ENCODE results near the gene FMN1. TPM values are rescaled to one million over a fixed set of nuclear protein-coding genes. Genes with fewer than 3 reads are reported as not detected.

The FMN1 gene
- total and polyA plus RNA-seq, 2 of the 8 experiments (the other 6 are each of a cell fraction or from before 2014, with no cell fraction given), result 0.27 to 3.7 TPM

DNA sequence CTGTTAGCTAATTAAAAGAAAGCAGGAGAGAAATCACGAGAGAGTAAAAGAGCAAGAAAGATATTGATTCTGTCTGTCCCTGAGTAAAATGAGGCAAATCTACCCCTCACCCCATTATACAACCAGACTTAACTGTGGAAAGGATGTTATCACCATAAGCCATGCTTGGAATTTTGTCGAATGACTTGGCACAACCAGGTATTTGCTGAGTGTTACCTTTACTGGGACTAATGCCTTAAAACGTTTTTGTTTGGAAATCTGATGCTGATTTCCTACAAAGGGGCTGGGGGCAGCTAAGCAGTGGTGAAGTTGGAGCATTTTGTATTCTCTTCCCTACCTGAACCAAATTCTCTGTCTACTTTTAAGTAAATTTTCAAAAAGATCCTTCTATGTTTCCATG, 265.6 kb downstream of the FMN1 start:
- H3K4me2 ChIP-seq (ENCODE audit: insufficient read depth in 1 of 2, low read depth in 2 of 2, low read length in 2 of 2), result no peak overlapping the region
- H3K18ac ChIP-seq (ENCODE audit: extremely low read depth, low read length), result no peak overlapping the region
- H3K27me3 ChIP-seq (replicated peaks in 1 of 4; ENCODE audit: control insufficient read depth in 3 of 4, extremely low read depth in 1 of 4, insufficient read depth in 3 of 4, low read length in 3 of 4), result no peaks in the 10 kb centered on the region
- H3K4me1 ChIP-seq (replicated peaks in 1 of 4; ENCODE audit: control insufficient read depth in 3 of 4, insufficient read depth in 4 of 4, low read length in 3 of 4), result no peaks in the 10 kb centered on the region
- FAIRE-seq (peak; percentile 13), DNase-seq (ENCODE audit: low read depth in 1 of 2, low spot score in 2 of 2) (no peak)
- no peak overlapping the region for H2BK12ac ChIP-seq (ENCODE audit: low read depth, low read length)
- no peak overlapping the region for H2AK5ac ChIP-seq (ENCODE audit: low read depth, low read length)
- H3K36me3 ChIP-seq (ENCODE audit: control insufficient read depth in 2 of 4, insufficient read depth in 4 of 4, low read length in 3 of 4), result no peaks in the 10 kb centered on the region
- H4K91ac ChIP-seq (replicated peaks; ENCODE audit: insufficient read length, low read length), result no peak overlapping the region
- no peak overlapping the region for H2BK120ac ChIP-seq (replicated peaks; ENCODE audit: low read depth, low read length)
- no peaks in the 10 kb centered on the region for H3K23me2 ChIP-seq (ENCODE audit: low read depth, low read length)
- peak overlapping the region; percentile 36; the same call in 1 of the 2 replicates for H2AFZ ChIP-seq (ENCODE audit: low read length)
- H3K14ac ChIP-seq (ENCODE audit: insufficient read length), result no peak overlapping the region
- no peak overlapping the region for H4K8ac ChIP-seq (ENCODE audit: extremely low read depth, insufficient read depth, low read length)
- H3K9ac ChIP-seq (replicated peaks in 1 of 4; ENCODE audit: extremely low read depth in 1 of 4, low read depth in 3 of 4, low read length in 3 of 4), result no peak overlapping the region
- 71% methylated on average over 3 of the region's 3 CpGs; no CpG with 5 or more reads in 1 of the 2 experiments for WGBS, 2 experiments (ENCODE audit: extremely low coverage in 1 of 2, insufficient coverage in 1 of 2, insufficient read length in 1 of 2, insufficient replicate concordance in 2 of 2, low coverage in 1 of 2, low lambda C conversion rate in 2 of 2, missing lambda C conversion rate in 1 of 2)
- no peak overlapping the region for H2BK15ac ChIP-seq (ENCODE audit: low read length)
- no peak overlapping the region for H3K4ac ChIP-seq (replicated peaks; ENCODE audit: insufficient read length, low read depth, low read length)
- H4K20me1 ChIP-seq (replicated peaks in 1 of 2; ENCODE audit: control insufficient read depth in 1 of 2, insufficient read depth in 2 of 2, low read length in 2 of 2), result no peaks in the 10 kb centered on the region
- POLR2A ChIA-PET (ENCODE audit: partially characterized antibody), result no interaction called here
- CTCF ChIA-PET (ENCODE audit: partially characterized antibody), result interaction anchor here (1.3 kb wide), 1 partner anchor 12 kb away, joined by 4 read pairs; no protein-coding TSS in a partner anchor
- no peak overlapping the region for H3K27ac ChIP-seq (ENCODE audit: low read depth, low read length)
- no peak overlapping the region for H3K56ac ChIP-seq (replicated peaks; ENCODE audit: insufficient read length, low read depth, low read length)
- H3K4me3 ChIP-seq (ENCODE audit: extremely low read depth in 1 of 4, insufficient read depth in 2 of 4, low read depth in 3 of 4, low read length in 4 of 4), result no peak overlapping the region
- H4K5ac ChIP-seq (ENCODE audit: insufficient read length, low read depth, low read length), result no peak overlapping the region
- H2BK20ac ChIP-seq (ENCODE audit: low read length), result no peak overlapping the region
- no peak overlapping the region for H3K23ac ChIP-seq (ENCODE audit: insufficient read length)
- H3K79me1 ChIP-seq (ENCODE audit: low read depth, low read length), result no peaks in the 10 kb centered on the region
- H3K9me3 ChIP-seq (ENCODE audit: insufficient read depth in 2 of 2, low read depth in 1 of 2, low read length in 1 of 2), result peaks cover 0 to 2% of the 10 kb centered on the region in 2 experiments; a peak in 3 of 4 replicates
- H2BK5ac ChIP-seq (ENCODE audit: low read depth, low read length), result no peak overlapping the region
- no peaks in the 10 kb centered on the region for H3K79me2 ChIP-seq (ENCODE audit: control insufficient read depth in 1 of 2, insufficient read depth in 2 of 2, low read length in 2 of 2)
